CD4-positive, alpha-beta memory T cell (primary cell): ENCODE measurements around the gene IGFN1. TPM values are rescaled to one million over a fixed set of nuclear protein-coding genes. Genes with fewer than 3 reads are reported as not detected.

Source experiments
- CTCF ChIA-PET: fragments of 350-600 bp; sonication (Branson Sonifier 250); formaldehyde crosslinking; loops from one replicate; lab custom pipeline; 2021; ENCODE audit warnings: inconsistent platforms; ENCODE audit not compliant: partially characterized antibody; lab: Charles Lee
- POLR2A ChIA-PET: fragments of 350-600 bp; sonication (Branson Sonifier 250); formaldehyde crosslinking; loops from one replicate; lab custom pipeline; 2021; ENCODE audit not compliant: partially characterized antibody; lab: Charles Lee
- DNase-seq, 5 donors: peaks; one replicate each; pipeline versions ENCODE4 v3.0.0 to v3.0.0-alpha.2; 2020 to 2022; ENCODE audit warnings: mixed read lengths in 1 of 5
- H3K27ac ChIP-seq: one replicate; pipeline ENCODE4 v1.7.0; 2013; ENCODE audit warnings: low read depth, low read length
- H3K27me3 ChIP-seq: 2 replicates; pipeline ENCODE4 v1.7.0; 2013; ENCODE audit warnings: mild to moderate bottlenecking, low read length, moderate library complexity; ENCODE audit not compliant: insufficient read depth
- H3K36me3 ChIP-seq: 2 replicates; pipeline ENCODE4 v1.7.0; 2013; ENCODE audit warnings: mild to moderate bottlenecking, low read length, moderate library complexity; ENCODE audit not compliant: insufficient read depth
- H3K4me1 ChIP-seq: 2 replicates; pipeline ENCODE4 v1.7.0; 2013; ENCODE audit warnings: mild to moderate bottlenecking, low read length, moderate library complexity; ENCODE audit not compliant: insufficient read depth
- H3K4me3 ChIP-seq, 2 donors: one replicate each; pipeline ENCODE4 v1.7.0; 2013; ENCODE audit warnings: low read length in 2 of 2, mild to moderate bottlenecking in 1 of 2
- H3K9me3 ChIP-seq, 2 donors: one replicate each; pipeline ENCODE4 v1.7.0; 2013; ENCODE audit warnings: low read length in 2 of 2, control low read depth in 1 of 2; ENCODE audit not compliant: control insufficient read depth in 1 of 2
- H3K27ac Mint-ChIP-seq, 7 donors: one replicate each; pipeline ENCODE4 v1.8.0; 2020 to 2021; ENCODE audit warnings: mixed read lengths in 7 of 7, mild to moderate bottlenecking in 6 of 7, inconsistent platforms in 3 of 7, moderate library complexity in 3 of 7
- H3K27me3 Mint-ChIP-seq, 2 donors: one replicate each; pipeline ENCODE4 v1.8.0; 2020 to 2021; ENCODE audit warnings: mixed read lengths in 2 of 2
- H3K36me3 Mint-ChIP-seq, 2 donors: one replicate each; pipeline ENCODE4 v1.8.0; 2020 to 2021; ENCODE audit warnings: mixed read lengths in 2 of 2, inconsistent platforms in 1 of 2, mild to moderate bottlenecking in 1 of 2
- H3K4me1 Mint-ChIP-seq, 4 donors: one replicate each; pipeline ENCODE4 v1.8.0; 2020 to 2021; ENCODE audit warnings: mixed read lengths in 4 of 4, mild to moderate bottlenecking in 1 of 4
- H3K4me3 Mint-ChIP-seq, 8 donors: one replicate each; pipeline ENCODE4 v1.8.0; 2020 to 2021; ENCODE audit warnings: mixed read lengths in 8 of 8, mild to moderate bottlenecking in 7 of 8, moderate library complexity in 6 of 8, inconsistent platforms in 3 of 8
- H3K9me3 Mint-ChIP-seq, 8 donors: one replicate each; pipeline ENCODE4 v1.8.0; 2020 to 2021; ENCODE audit warnings: mixed read lengths in 8 of 8, mild to moderate bottlenecking in 5 of 8, inconsistent platforms in 3 of 8, moderate library complexity in 1 of 8
- intact Hi-C: fragments of 100-400 bp; cut with micrococcal nuclease; formaldehyde crosslinking; loops from one replicate; pipeline ENCODE4 v1.15.1; 2023
- polyA plus RNA-seq, 2 donors: library from polyadenylated mRNA; unstranded; fragments of 300-500 nt; fragmentation: Illumina TruSeq; gene quantifications; one replicate each; pipeline ENCODE4 v1.2.3, GENCODE V29; 2021
- total RNA-seq, 2 experiments: library from RNA; stranded (reverse); gene quantifications; one replicate each; pipeline ENCODE4 v1.2.3, GENCODE V29; 2021

The IGFN1 gene
- total and polyA plus RNA-seq, 4 experiments from 2014 or later = not detected

DNA sequence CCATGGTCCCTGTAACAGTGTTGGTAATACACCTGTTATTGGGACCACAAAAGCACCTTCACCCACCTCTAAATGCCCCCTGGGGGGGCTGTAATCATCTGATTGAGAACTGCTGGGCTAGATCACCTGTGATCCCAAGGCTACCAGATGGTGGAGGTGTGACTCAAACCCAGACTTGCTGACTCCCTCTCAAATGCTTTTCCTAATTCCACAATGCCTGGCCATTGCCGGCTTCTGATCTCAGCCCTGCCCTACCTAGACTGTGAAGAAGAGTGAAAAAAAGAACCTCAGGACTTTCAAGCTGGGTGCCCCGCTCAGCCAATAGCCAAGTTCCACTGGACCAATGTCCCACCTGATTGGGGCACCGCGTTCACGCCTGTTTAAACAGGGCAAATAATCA lies 45.9 kb upstream of the IGFN1 start:
- Histone ChIP-seq H3K36me3 (peaks cover 25% of the 10 kb centered on the region), H3K27me3 (no peaks in the 10 kb centered on the region), H3K4me3 (no peak overlapping the region), H3K27ac (no peak overlapping the region), H3K4me1 (no peaks in the 10 kb centered on the region), H3K9me3 (no peaks in the 10 kb centered on the region)
- ChIA-PET CTCF (interaction anchor here (1.4 kb wide), 1 partner anchor 30 kb away, joined by 3 read pairs; no protein-coding TSS in a partner anchor), POLR2A (no interaction called here)
- intact Hi-C loops = loop anchor here (5.0 kb wide), 1 partner anchor 43 kb away; no protein-coding TSS in a partner anchor
- no peak for DNase-seq
- no peak overlapping the region for H3K4me3 Mint-ChIP-seq
- no peaks in the 10 kb centered on the region for H3K27me3 Mint-ChIP-seq
- no peak overlapping the region for H3K27ac Mint-ChIP-seq
- peaks cover 57 to 80% of the 10 kb centered on the region in 2 donors for H3K36me3 Mint-ChIP-seq
- H3K9me3 Mint-ChIP-seq = no peaks in the 10 kb centered on the region
- no peaks in the 10 kb centered on the region for H3K4me1 Mint-ChIP-seq

DNA sequence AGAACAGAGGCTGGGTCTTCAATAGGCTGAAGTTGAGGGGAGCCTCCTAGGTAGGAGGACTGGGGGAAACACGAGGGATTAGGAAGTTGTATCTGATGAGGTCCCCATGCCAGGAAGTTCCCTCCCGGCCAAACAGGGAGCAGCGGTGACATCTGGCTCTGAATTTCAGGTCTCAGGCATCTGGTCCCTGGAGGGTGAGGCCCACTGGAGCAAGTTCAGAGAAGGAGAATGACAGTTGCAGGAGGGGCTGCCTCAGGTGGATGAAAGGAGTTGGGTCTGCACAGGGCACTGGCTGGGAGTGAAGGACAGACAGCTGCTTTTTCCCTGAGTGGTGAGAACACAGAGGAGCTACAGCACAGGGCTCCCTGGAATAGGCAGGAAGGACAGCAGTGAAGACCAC lies 45.5 kb upstream of the IGFN1 start:
- H3K4me3 ChIP-seq = no peak overlapping the region
- peaks cover 23% of the 10 kb centered on the region for H3K36me3 ChIP-seq
- CTCF ChIA-PET = interaction anchor here (1.1 to 1.4 kb wide), 2 partner anchors 31 to 165 kb away, joined by 3 to 4 read pairs; no protein-coding TSS in a partner anchor
- Mint-ChIP-seq H3K36me3 (peaks cover 57 to 76% of the 10 kb centered on the region in 2 donors), H3K9me3 (no peaks in the 10 kb centered on the region), H3K27ac (peak overlapping the region in 1 of 7 donors; percentile 36), H3K4me3 (no peak overlapping the region), H3K27me3 (no peaks in the 10 kb centered on the region), H3K4me1 (no peaks in the 10 kb centered on the region)
- no peaks in the 10 kb centered on the region for H3K4me1 ChIP-seq
- no peak for DNase-seq
- intact Hi-C loops = loop anchor here (5.0 kb wide), 1 partner anchor 42 kb away; no protein-coding TSS in a partner anchor
- no peak overlapping the region for H3K27ac ChIP-seq
- no peaks in the 10 kb centered on the region for H3K9me3 ChIP-seq
- POLR2A ChIA-PET = no interaction called here
- H3K27me3 ChIP-seq = no peaks in the 10 kb centered on the region

DNA sequence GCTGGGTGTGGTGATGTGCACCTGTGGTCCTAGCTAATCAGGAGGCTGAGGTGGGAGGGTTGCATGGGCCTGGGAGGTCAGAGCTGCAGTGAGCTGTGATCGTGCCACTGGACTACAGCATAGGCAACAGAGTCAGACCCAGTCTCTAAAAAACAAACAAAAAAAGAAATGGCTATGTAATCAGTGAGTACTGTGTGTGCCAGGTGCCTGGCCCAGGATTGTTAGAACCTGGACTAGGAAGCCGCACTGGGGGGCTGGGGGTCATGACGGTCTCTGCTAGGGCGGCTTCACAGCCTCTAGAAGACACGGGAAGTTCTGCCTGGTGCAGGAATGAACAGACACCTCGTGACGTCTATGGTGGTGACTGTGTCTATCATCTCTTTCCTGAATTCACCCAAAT lies 44.8 kb upstream of the IGFN1 start:
- intact Hi-C loops = loop anchor here (5.0 kb wide), 1 partner anchor 41 kb away; no protein-coding TSS in a partner anchor
- Mint-ChIP-seq H3K27ac (no peak overlapping the region), H3K9me3 (no peaks in the 10 kb centered on the region), H3K27me3 (no peaks in the 10 kb centered on the region), H3K4me3 (no peak overlapping the region), H3K36me3 (peaks cover 58 to 78% of the 10 kb centered on the region in 2 donors), H3K4me1 (peaks cover 0 to 1% (median 0%) of the 10 kb centered on the region in 4 donors)
- H3K4me1 ChIP-seq = no peaks in the 10 kb centered on the region
- DNase-seq = no peak
- H3K27me3 ChIP-seq = no peaks in the 10 kb centered on the region
- ChIA-PET POLR2A (no interaction called here), CTCF (interaction anchor here (1.1 to 1.4 kb wide), 2 partner anchors 26 to 166 kb away, joined by 4 read pairs; no protein-coding TSS in a partner anchor)
- no peak overlapping the region for H3K4me3 ChIP-seq
- H3K27ac ChIP-seq = no peak overlapping the region
- peaks cover 23% of the 10 kb centered on the region for H3K36me3 ChIP-seq
- no peaks in the 10 kb centered on the region for H3K9me3 ChIP-seq

DNA sequence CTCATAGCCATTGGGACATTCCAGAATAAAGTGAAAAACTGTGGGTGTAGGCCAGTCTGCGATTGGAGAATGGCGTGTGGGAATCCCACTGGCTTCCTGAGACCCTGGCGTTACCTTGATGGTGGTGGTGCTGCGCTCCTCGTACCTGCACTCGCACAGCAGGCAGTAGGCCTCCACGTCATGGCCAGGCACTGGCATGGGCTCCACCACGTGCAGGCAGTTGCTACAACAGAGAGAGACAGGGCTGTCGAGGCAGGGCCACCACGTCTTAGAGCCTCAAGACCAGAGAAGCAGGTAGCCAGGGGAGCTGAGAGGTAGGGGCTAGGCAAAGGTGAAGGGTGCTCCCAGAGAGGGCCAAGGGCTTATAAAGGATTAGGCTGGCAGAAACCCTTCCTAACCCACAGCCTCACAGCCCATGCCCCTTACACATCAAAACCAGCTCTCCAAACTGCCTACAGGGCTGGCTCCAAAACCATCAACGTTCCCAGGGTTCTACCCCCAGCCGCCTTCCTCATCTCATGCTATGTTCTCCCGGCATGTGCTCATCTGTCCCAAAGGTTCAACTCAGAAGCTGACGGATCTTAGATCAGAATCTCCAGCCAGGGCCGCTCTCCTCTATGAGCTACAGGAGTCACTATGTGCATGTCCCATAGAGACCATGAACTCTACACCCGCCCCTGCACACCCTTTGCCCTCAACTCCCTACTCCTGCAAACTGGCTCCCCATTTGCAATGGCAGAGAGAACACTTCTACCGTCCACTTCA lies 43.8 kb upstream of the IGFN1 start:
- Histone ChIP-seq H3K36me3 (peaks cover 23% of the 10 kb centered on the region), H3K9me3 (no peaks in the 10 kb centered on the region), H3K4me3 (no peak overlapping the region), H3K4me1 (no peaks in the 10 kb centered on the region), H3K27ac (no peak overlapping the region), H3K27me3 (no peaks in the 10 kb centered on the region)
- Mint-ChIP-seq H3K4me1 (peaks cover 0 to 5% (median 2%) of the 10 kb centered on the region in 4 donors), H3K36me3 (peaks cover 64 to 77% of the 10 kb centered on the region in 2 donors), H3K27me3 (no peaks in the 10 kb centered on the region), H3K4me3 (no peak overlapping the region), H3K9me3 (no peaks in the 10 kb centered on the region), H3K27ac (peak overlapping the region in 1 of 7 donors; percentile 14)
- POLR2A ChIA-PET = no interaction called here
- intact Hi-C loops = loop anchor here (5.0 kb wide), 1 partner anchor 40 kb away; no protein-coding TSS in a partner anchor
- no peak for DNase-seq
- CTCF ChIA-PET = interaction anchor here (1.4 kb wide), 1 partner anchor 27 kb away, joined by 4 read pairs; no protein-coding TSS in a partner anchor

DNA sequence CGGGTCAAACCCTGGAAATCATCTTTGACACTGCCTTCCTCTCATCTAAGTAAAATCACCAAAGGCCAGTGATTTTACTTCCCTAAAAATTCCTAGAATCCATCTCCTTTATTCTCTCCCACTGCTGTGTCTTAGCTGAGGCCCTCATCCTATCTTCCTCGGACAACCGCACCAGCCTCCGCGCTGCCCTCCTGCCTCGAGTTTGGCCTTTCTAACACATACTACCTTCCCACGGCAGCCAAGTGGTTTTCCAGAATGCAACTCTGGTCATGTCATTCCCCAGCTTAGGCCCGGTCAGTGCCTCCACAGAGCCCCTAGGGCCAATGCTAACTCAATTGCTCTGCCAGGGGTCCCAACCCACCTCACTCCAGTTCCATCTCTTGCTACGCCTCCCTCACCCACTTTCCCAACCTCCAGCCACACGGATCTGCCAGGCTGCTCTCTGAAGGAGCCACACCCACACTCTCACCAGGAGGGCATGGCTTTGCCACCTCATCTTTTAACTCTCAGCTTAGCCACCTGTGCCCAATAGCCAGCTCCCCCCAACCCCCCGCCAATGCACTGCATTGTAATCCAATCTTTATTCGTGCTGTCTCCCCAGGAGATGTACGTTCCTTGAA lies 43.1 kb upstream of the IGFN1 start:
- POLR2A ChIA-PET = no interaction called here
- peak overlapping the region in 3 of 7 donors; percentile 9 to 89 (median 14) for H3K27ac Mint-ChIP-seq
- no peaks in the 10 kb centered on the region for H3K27me3 Mint-ChIP-seq
- H3K4me1 Mint-ChIP-seq = peaks cover 2 to 6% (median 4%) of the 10 kb centered on the region in 4 donors
- Histone ChIP-seq H3K4me1 (peaks cover under 1% of the 10 kb centered on the region), H3K9me3 (no peaks in the 10 kb centered on the region), H3K27me3 (no peaks in the 10 kb centered on the region), H3K4me3 (no peak overlapping the region), H3K36me3 (peaks cover 23% of the 10 kb centered on the region), H3K27ac (no peak overlapping the region)
- CTCF ChIA-PET = interaction anchor here (1.4 kb wide), 1 partner anchor 28 kb away, joined by 4 read pairs; no protein-coding TSS in a partner anchor
- no peak overlapping the region for H3K4me3 Mint-ChIP-seq
- no peaks in the 10 kb centered on the region for H3K9me3 Mint-ChIP-seq
- intact Hi-C loops = loop anchor here (5.0 kb wide), 1 partner anchor 40 kb away; no protein-coding TSS in a partner anchor
- peaks cover 59 to 71% of the 10 kb centered on the region in 2 donors for H3K36me3 Mint-ChIP-seq
- DNase-seq = no peak

DNA sequence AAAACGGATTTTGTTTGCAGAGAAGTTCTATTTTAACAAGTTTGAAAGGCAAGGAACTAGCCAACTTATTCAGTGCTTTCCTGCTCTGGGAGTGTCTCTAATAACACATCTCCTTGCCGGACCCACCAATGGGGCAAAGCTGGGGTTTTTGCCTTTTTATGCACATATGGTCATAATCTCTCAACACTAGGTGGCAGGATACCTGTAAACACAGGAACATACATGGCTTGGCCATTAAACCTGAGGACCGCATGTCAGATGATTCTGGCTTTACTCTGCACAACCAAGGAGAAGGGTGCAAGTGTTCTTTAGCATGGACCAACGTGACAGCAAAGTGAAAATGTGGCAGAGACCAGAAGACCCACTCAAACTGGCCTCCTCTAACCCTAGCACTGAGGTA lies 41.2 kb upstream of the IGFN1 start:
- ChIA-PET CTCF (interaction anchor here (0.9 to 1.5 kb wide), 3 partner anchors 24 to 74 kb away, joined by 4 to 5 read pairs (median 4); no protein-coding TSS in a partner anchor), POLR2A (no interaction called here)
- Mint-ChIP-seq H3K36me3 (peaks cover 42 to 55% of the 10 kb centered on the region in 2 donors), H3K4me3 (no peak overlapping the region), H3K9me3 (no peaks in the 10 kb centered on the region), H3K27ac (no peak overlapping the region), H3K4me1 (peaks cover 13 to 20% (median 16%) of the 10 kb centered on the region in 4 donors), H3K27me3 (no peaks in the 10 kb centered on the region)
- no peak overlapping the region for H3K4me3 ChIP-seq
- H3K4me1 ChIP-seq = peaks cover 15% of the 10 kb centered on the region
- no peaks in the 10 kb centered on the region for H3K9me3 ChIP-seq
- H3K36me3 ChIP-seq = peaks cover 9% of the 10 kb centered on the region
- DNase-seq = peak in 1 of 5 donors; percentile 14
- no peaks in the 10 kb centered on the region for H3K27me3 ChIP-seq
- intact Hi-C loops = loop anchor here (1.0 to 5.0 kb wide), 2 partner anchors 38 to 74 kb away; no protein-coding TSS in a partner anchor
- no peak overlapping the region for H3K27ac ChIP-seq
